Right renal cortex interstitium (tissue), 3 donors: ENCODE data around the gene TACR2. TPM values are rescaled to one million over a fixed set of nuclear protein-coding genes. Genes with fewer than 3 reads are reported as not detected.

Source experiments
- polyA plus RNA-seq, 3 donors: library from polyadenylated mRNA; unstranded; fragments of 120-200 nt; gene quantifications; one replicate each; pipeline ENCODE4 v1.2.1, GENCODE V29; 2013; ENCODE audit not compliant: insufficient read length in 3 of 3

Gene TACR2
- polyA plus RNA-seq, 3 donors, result 0.10 to 0.28 (median 0.24) TPM

Other genes with a start within 250 kb of the TACR2 start
- 10 to 100 TPM; 38.8 to 48.7 (median 39.4) TPM for gene SUPV3L1, start 236.7 kb downstream of the TACR2 start, polyA plus RNA-seq
- gene HKDC1, start 196.6 kb downstream of the TACR2 start, polyA plus RNA-seq, result 10 to 100 TPM; 15.4 to 16.9 (median 16.7) TPM
- gene HK1, start 138.4 kb downstream of the TACR2 start, polyA plus RNA-seq, result 10 to 100 TPM; 52.4 to 60.9 (median 54.3) TPM
- gene TSPAN15, start 34.5 kb upstream of the TACR2 start, polyA plus RNA-seq, result 10 to 100 TPM; 56.1 to 82.3 (median 67.5) TPM
- not detected for gene NEUROG3, start 156.5 kb upstream of the TACR2 start, polyA plus RNA-seq
- 10 to 100 TPM in 1 of 3 donors, 1 to 10 TPM in 2; 9.2 to 11.4 (median 9.7) TPM for gene FAM241B, start 213.3 kb upstream of the TACR2 start, polyA plus RNA-seq